OCI-LY7 (cell line): ENCODE results near the gene RAD51AP2.

Experiments
- CTCF ChIP-seq: fragments of 200-600 bp; sonication (generic); conservative IDR thresholded peaks from 2 replicates; pipeline ENCODE4 v1.5.1; 2014; ENCODE audit warnings: mild to moderate bottlenecking, antibody characterized with exemption, low read length, moderate library complexity, mixed read lengths
- EZH2phosphoT487 ChIP-seq: fragments of 200-600 bp; sonication (generic); IDR thresholded peaks from 2 replicates; pipeline ENCODE4 v1.6.1; 2018; ENCODE audit warnings: low read depth, borderline replicate concordance, mild to moderate bottlenecking, mixed run types, antibody characterized with exemption, low read length, moderate library complexity, mixed read lengths

- no peak for TF ChIP-seq CTCF
- peak; percentile 96 for TF ChIP-seq EZH2phosphoT487
Observed at GRCh38 chr2:17538022-17538843, 20.0 kb upstream of the RAD51AP2 start.
